ENCODE measurements around the gene TLNRD1.

Gene TLNRD1

GRCh38 chr15:80969316-80969715 lies 31.4 kb upstream of the TLNRD1 start:
- H3K27ac ChIP-seq (replicated peaks): no peak overlapping the region
- DNase-seq (ENCODE audit: low read depth in 1 of 2, low spot score in 1 of 2): no peak
- TF ChIP-seq CTCF (IDR thresholded peaks at IDR 0.05; ENCODE audit: insufficient read depth, low read length) (no peak), SPI1 (IDR thresholded peaks at IDR 0.05; ENCODE audit: borderline replicate concordance, low read depth) (no peak), POLR2AphosphoS5 (IDR thresholded peaks at IDR 0.05; ENCODE audit: low read depth) (no peak), GABPA (IDR thresholded peaks at IDR 0.05; ENCODE audit: low read depth) (no peak), REST (IDR thresholded peaks at IDR 0.05; ENCODE audit: insufficient replicate concordance, low read depth) (no peak)

GRCh38 chr15:80970018-80970657 lies 30.6 kb upstream of the TLNRD1 start:
- Histone ChIP-seq H3K27ac (replicated peaks) (no peak overlapping the region), H3K4me3 (replicated peaks; ENCODE audit: insufficient read depth, low read length) (no peak overlapping the region), H3K27me3 (ENCODE audit: insufficient read depth, poor library complexity, severe bottlenecking) (no peaks in the 10 kb centered on the region)
- no peak for TF ChIP-seq SPI1 (IDR thresholded peaks at IDR 0.05; ENCODE audit: borderline replicate concordance, low read depth)
- peak; percentile 34 for TF ChIP-seq CTCF (IDR thresholded peaks at IDR 0.05; ENCODE audit: insufficient read depth, low read length)
- DNase-seq (ENCODE audit: low read depth in 1 of 2, low spot score in 1 of 2): peak in 1 of 2 experiments; percentile 48

More at GRCh38 chr15:80969316-80969715, 31.4 kb upstream of the TLNRD1 start:
- no peaks in the 10 kb centered on the region for H3K27me3 ChIP-seq (ENCODE audit: insufficient read depth, poor library complexity, severe bottlenecking)
- no peak overlapping the region for H3K4me3 ChIP-seq (replicated peaks; ENCODE audit: insufficient read depth, low read length)

- Histone ChIP-seq H3K27me3 (ENCODE audit: insufficient read depth, poor library complexity, severe bottlenecking) (no peaks in the 10 kb centered on the region), H3K27ac (replicated peaks) (no peak overlapping the region), H3K4me3 (replicated peaks; ENCODE audit: insufficient read depth, low read length) (no peak overlapping the region)
- no peak for TF ChIP-seq POLR2AphosphoS5 (IDR thresholded peaks at IDR 0.05; ENCODE audit: low read depth)
- TF ChIP-seq CTCF (IDR thresholded peaks at IDR 0.05; ENCODE audit: insufficient read depth, low read length): no peak
- no peak for TF ChIP-seq SPI1 (IDR thresholded peaks at IDR 0.05; ENCODE audit: borderline replicate concordance, low read depth)
- TF ChIP-seq GABPA (IDR thresholded peaks at IDR 0.05; ENCODE audit: low read depth): no peak
- no peak for TF ChIP-seq REST (IDR thresholded peaks at IDR 0.05; ENCODE audit: insufficient replicate concordance, low read depth)
- DNase-seq (ENCODE audit: low read depth in 1 of 2, low spot score in 1 of 2): no peak
Measured at GRCh38 chr15:80970658-80971057, 30.1 kb upstream of the TLNRD1 start.

GRCh38 chr15:80971143-80971542 lies 29.6 kb upstream of the TLNRD1 start:
- Histone ChIP-seq H3K27me3 (ENCODE audit: insufficient read depth, poor library complexity, severe bottlenecking) (no peaks in the 10 kb centered on the region), H3K4me3 (replicated peaks; ENCODE audit: insufficient read depth, low read length) (no peak overlapping the region), H3K27ac (replicated peaks) (no peak overlapping the region)
- no peak for DNase-seq (ENCODE audit: low read depth in 1 of 2, low spot score in 1 of 2)
- TF ChIP-seq POLR2AphosphoS5 (IDR thresholded peaks at IDR 0.05; ENCODE audit: low read depth) (no peak), SPI1 (IDR thresholded peaks at IDR 0.05; ENCODE audit: borderline replicate concordance, low read depth) (no peak), GABPA (IDR thresholded peaks at IDR 0.05; ENCODE audit: low read depth) (no peak), REST (IDR thresholded peaks at IDR 0.05; ENCODE audit: insufficient replicate concordance, low read depth) (no peak), CTCF (IDR thresholded peaks at IDR 0.05; ENCODE audit: insufficient read depth, low read length) (no peak)
